ENCODE results near the gene BEST2.

DNA sequence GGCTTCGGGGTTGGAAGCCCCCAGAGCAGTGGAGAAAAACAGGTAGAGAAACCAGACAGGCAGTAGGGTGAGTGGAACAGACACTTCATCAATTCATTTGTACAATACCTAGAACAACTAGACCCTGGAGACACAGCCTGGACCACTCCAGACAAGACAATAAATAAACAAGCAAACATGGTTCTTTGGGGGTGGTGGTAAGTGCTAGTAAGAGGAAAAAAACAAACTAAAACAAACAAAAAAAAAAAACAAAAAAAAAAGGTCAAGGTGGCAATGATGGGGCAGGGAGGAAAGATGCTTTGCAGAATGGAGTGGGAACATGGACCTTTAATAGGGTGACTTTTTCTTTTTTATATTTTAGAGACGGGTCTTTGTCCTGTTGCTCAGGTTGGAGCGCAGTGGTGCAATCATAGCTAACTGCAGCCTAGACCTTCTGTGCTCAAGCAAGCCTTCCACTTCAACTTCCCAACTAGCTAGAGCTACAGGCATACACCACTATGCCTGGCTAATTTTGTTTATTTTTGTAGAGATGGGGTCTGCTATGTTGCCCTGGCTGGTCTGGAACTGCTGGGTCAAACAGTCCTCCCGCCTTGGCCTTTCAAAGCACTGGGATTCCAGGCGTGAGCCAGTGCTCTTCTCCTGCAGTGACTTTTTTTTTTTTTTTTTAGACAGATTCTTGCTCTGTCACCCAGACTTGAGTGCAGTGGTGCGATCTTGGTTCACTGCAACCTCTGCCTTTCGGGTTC, 42.8 kb downstream of the BEST2 start:
- TF ChIP-seq, protein P1, sequence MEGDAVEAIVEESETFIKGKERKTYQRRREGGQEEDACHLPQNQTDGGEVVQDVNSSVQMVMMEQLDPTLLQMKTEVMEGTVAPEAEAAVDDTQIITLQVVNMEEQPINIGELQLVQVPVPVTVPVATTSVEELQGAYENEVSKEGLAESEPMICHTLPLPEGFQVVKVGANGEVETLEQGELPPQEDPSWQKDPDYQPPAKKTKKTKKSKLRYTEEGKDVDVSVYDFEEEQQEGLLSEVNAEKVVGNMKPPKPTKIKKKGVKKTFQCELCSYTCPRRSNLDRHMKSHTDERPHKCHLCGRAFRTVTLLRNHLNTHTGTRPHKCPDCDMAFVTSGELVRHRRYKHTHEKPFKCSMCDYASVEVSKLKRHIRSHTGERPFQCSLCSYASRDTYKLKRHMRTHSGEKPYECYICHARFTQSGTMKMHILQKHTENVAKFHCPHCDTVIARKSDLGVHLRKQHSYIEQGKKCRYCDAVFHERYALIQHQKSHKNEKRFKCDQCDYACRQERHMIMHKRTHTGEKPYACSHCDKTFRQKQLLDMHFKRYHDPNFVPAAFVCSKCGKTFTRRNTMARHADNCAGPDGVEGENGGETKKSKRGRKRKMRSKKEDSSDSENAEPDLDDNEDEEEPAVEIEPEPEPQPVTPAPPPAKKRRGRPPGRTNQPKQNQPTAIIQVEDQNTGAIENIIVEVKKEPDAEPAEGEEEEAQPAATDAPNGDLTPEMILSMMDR (IDR thresholded peaks at IDR 0.05): no peak
- TF ChIP-seq POLR2A (IDR thresholded peaks at IDR 0.05): no peak
